DOHH2 (cell line): ENCODE data around the gene NRXN3.
"Not testable (repeated sequence)": the region's sequence is repeated elsewhere in the genome, so short reads cannot be mapped to it uniquely, and the experiment has no call there.

Experiments
- H3F3A ChIP-seq: fragments of 200-600 bp; sonication (generic), shearing (Covaris generic); 2 replicates; pipeline ENCODE4 v1.6.0; 2016; ENCODE audit warnings: antibody characterized with exemption, mild to moderate bottlenecking; ENCODE audit not compliant: control insufficient read depth, insufficient read depth
- H3K27ac ChIP-seq: fragments of 200-600 bp; sonication (generic); 2 replicates; pipeline ENCODE4 v1.5.1; 2014; ENCODE audit warnings: low read depth, mild to moderate bottlenecking, low read length, moderate library complexity
- H3K27me3 ChIP-seq: fragments of 200-600 bp; sonication (generic); 2 replicates; pipeline ENCODE4 v1.6.1; 2014; ENCODE audit warnings: mild to moderate bottlenecking, low read length, mixed read lengths; ENCODE audit not compliant: control insufficient read depth
- H3K36me3 ChIP-seq: fragments of 200-600 bp; sonication (generic); 2 replicates; pipeline ENCODE4 v1.6.1; 2014; ENCODE audit warnings: mild to moderate bottlenecking, low read length, moderate library complexity, mixed read lengths; ENCODE audit not compliant: control insufficient read depth
- H3K4me1 ChIP-seq: fragments of 200-600 bp; sonication (generic); 2 replicates; pipeline ENCODE4 v1.6.1; 2014; ENCODE audit warnings: mild to moderate bottlenecking, low read length, mixed read lengths; ENCODE audit not compliant: control insufficient read depth
- H3K4me2 ChIP-seq: fragments of 200-600 bp; sonication (generic); 2 replicates; pipeline ENCODE4 v1.6.0; 2014; ENCODE audit warnings: mild to moderate bottlenecking, low read length, moderate library complexity
- H3K4me3 ChIP-seq: fragments of 200-600 bp; sonication (generic); 2 replicates; pipeline ENCODE4 v1.5.1; 2014; ENCODE audit warnings: mild to moderate bottlenecking, low read length, mixed read lengths
- H3K79me2 ChIP-seq: fragments of 200-600 bp; sonication (generic); 2 replicates; pipeline ENCODE4 v1.6.1; 2014; ENCODE audit warnings: mild to moderate bottlenecking, low read length, mixed read lengths; ENCODE audit not compliant: control insufficient read depth
- H3K9me2 ChIP-seq: fragments of 200-600 bp; sonication (generic); replicated peaks from 2 replicates; pipeline ENCODE4 v1.6.1; 2014; ENCODE audit warnings: mild to moderate bottlenecking, low read length, mixed read lengths; ENCODE audit not compliant: control insufficient read depth
- H3K9me3 ChIP-seq: fragments of 200-600 bp; sonication (generic); 2 replicates; pipeline ENCODE4 v1.6.1; 2014; ENCODE audit warnings: antibody characterized with exemption, low read length, mixed read lengths; ENCODE audit not compliant: control insufficient read depth, insufficient read depth
- H4K20me1 ChIP-seq: fragments of 200-600 bp; sonication (generic); 2 replicates; pipeline ENCODE4 v1.6.0; 2014; ENCODE audit warnings: low read depth, mild to moderate bottlenecking, antibody characterized with exemption, low read length, moderate library complexity; ENCODE audit not compliant: control insufficient read depth, insufficient read depth
- EZH2phosphoT487 ChIP-seq: fragments of 200-600 bp; sonication (generic); IDR thresholded peaks from 2 replicates; pipeline ENCODE4 v1.6.1; 2017; ENCODE audit warnings: borderline replicate concordance, mild to moderate bottlenecking, antibody characterized with exemption, low read length, moderate library complexity, mixed read lengths
- TF ChIP-seq, protein P1 (sequence below): fragments of 200-600 bp; sonication (generic); IDR thresholded peaks from one replicate; pipeline ENCODE4 v1.5.1; 2014; ENCODE audit warnings: antibody characterized with exemption, mild to moderate bottlenecking, low read depth, low read length; ENCODE audit not compliant: poor library complexity, severe bottlenecking

NRXN3 gene

DNA sequence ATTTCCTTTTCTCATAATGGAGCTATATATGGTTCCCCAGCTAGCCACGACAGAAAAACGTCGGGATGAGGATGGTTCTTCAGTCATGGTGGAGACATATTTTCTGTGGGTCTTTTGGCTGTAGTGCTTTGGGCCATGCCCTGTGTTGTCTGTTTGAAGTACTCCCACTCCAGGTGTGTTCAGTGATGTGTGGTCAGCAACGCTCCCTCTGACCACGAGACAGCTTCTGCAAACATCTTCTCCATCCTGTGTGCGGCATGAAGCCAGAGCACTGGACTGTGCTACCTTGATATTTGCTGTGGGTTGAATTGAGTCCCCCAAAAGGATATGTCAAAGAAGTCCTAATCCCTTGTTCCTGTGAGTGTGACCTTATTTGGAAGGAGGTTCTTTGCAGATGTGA is 931.2 kb downstream of the NRXN3 start:
- Histone ChIP-seq H3K9me2 (no peaks in the 10 kb centered on the region), H3K27ac (no peak overlapping the region), H3K4me3 (no peak overlapping the region), H3K27me3 (no peaks in the 10 kb centered on the region), H3K79me2 (no peaks in the 10 kb centered on the region), H4K20me1 (no peaks in the 10 kb centered on the region), H3K4me1 (no peaks in the 10 kb centered on the region), H3F3A (no peaks in the 10 kb centered on the region), H3K4me2 (no peak overlapping the region), H3K36me3 (no peaks in the 10 kb centered on the region), H3K9me3 (no peaks in the 10 kb centered on the region)
- no peak for TF ChIP-seq EZH2phosphoT487
- TF ChIP-seq, protein P1, sequence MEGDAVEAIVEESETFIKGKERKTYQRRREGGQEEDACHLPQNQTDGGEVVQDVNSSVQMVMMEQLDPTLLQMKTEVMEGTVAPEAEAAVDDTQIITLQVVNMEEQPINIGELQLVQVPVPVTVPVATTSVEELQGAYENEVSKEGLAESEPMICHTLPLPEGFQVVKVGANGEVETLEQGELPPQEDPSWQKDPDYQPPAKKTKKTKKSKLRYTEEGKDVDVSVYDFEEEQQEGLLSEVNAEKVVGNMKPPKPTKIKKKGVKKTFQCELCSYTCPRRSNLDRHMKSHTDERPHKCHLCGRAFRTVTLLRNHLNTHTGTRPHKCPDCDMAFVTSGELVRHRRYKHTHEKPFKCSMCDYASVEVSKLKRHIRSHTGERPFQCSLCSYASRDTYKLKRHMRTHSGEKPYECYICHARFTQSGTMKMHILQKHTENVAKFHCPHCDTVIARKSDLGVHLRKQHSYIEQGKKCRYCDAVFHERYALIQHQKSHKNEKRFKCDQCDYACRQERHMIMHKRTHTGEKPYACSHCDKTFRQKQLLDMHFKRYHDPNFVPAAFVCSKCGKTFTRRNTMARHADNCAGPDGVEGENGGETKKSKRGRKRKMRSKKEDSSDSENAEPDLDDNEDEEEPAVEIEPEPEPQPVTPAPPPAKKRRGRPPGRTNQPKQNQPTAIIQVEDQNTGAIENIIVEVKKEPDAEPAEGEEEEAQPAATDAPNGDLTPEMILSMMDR = no peak

DNA sequence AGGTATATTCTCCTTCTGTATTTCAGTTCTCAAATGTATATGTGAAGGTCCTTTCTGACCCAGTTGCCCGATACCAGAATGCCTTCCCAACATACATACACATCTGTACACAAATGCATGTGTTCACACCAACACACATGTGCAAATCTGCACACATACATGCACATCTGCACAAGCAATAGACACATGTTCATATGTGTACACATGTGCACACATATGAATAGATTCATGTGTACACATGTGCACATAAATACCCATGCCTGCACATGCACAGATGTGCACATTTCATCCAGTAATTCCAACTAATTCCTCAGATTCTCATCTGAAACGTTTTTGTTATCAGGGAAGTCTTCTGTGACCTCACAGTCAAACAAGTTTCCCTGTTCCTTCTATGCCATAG is 933.6 kb downstream of the NRXN3 start:
- Histone ChIP-seq H3K4me2 (no peak overlapping the region), H3K4me1 (no peaks in the 10 kb centered on the region), H4K20me1 (no peaks in the 10 kb centered on the region), H3K36me3 (no peaks in the 10 kb centered on the region), H3K79me2 (no peaks in the 10 kb centered on the region), H3K27ac (no peak overlapping the region), H3K9me2 (no peaks in the 10 kb centered on the region), H3F3A (no peaks in the 10 kb centered on the region), H3K4me3 (no peak overlapping the region), H3K27me3 (no peaks in the 10 kb centered on the region), H3K9me3 (no peaks in the 10 kb centered on the region)
- TF ChIP-seq, protein P1 = no peak
- TF ChIP-seq EZH2phosphoT487 = no peak

DNA sequence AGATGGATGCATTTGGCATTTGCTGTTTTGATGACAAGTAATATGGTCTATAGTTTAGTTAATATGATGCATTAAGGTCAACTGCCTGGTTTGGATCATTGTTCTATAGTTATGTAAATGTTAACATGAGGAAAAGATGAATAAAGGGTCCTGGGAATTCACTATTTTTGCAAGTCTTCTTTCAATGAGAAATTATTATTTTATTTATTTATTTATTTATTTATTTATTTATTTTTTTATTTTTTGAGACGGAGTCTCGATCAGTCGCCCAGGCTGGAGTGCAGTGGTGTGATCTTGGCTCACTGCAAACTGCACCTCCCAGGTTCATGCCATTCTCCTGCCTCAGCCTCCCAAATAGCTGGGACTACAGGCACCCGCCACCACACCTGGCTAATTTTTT is 940.4 kb downstream of the NRXN3 start:
- H4K20me1 ChIP-seq, H3K9me3 ChIP-seq, H3K36me3 ChIP-seq, H3F3A ChIP-seq, H3K4me1 ChIP-seq, H3K4me2 ChIP-seq, H3K4me3 ChIP-seq, H3K79me2 ChIP-seq, H3K9me2 ChIP-seq, H3K27me3 ChIP-seq, H3K27ac ChIP-seq: not testable (repeated sequence)

DNA sequence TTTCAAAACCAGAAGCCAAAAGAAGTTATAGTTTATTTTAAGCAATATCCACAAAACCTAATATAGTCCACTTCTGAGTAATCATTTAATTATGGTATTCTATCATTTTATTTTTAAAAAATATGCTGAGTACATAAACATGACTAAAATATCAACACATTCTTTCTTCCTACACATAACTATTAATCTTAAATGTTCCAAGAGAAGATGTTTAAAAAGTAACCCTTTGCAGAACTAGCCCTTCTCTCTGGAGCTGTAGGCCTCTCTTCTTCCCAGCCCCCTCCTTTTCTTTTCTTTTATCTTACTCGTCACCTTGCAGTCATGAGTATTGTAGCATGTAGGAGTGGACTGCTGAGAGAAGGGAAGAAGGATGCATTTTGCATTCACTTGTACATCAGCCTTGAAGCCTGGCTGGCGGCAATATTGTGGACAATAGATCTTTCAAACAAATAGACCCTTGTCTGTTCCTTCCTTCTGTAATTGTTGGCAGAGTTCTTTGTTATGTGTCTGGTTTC is 941.9 kb downstream of the NRXN3 start:
- Histone ChIP-seq H3K27me3 (no peaks in the 10 kb centered on the region), H3K79me2 (no peaks in the 10 kb centered on the region), H3K27ac (no peak overlapping the region), H3F3A (no peaks in the 10 kb centered on the region), H3K36me3 (no peaks in the 10 kb centered on the region), H4K20me1 (no peaks in the 10 kb centered on the region), H3K4me3 (no peak overlapping the region), H3K4me1 (no peaks in the 10 kb centered on the region), H3K9me2 (no peaks in the 10 kb centered on the region; the same call in 1 of the 2 replicates), H3K9me3 (no peaks in the 10 kb centered on the region), H3K4me2 (no peak overlapping the region)
- TF ChIP-seq, protein P1 = no peak
- no peak for TF ChIP-seq EZH2phosphoT487
